Measurements from ENCODE around the gene METRN. TPM values are rescaled to one million over a fixed set of nuclear protein-coding genes. Genes with fewer than 3 reads are reported as not detected.

METRN gene
- polyA plus RNA-seq, 1 donor (not counting 4 experiments of a cell fraction or from before 2014, with no cell fraction given): 42.1 TPM

DNA sequence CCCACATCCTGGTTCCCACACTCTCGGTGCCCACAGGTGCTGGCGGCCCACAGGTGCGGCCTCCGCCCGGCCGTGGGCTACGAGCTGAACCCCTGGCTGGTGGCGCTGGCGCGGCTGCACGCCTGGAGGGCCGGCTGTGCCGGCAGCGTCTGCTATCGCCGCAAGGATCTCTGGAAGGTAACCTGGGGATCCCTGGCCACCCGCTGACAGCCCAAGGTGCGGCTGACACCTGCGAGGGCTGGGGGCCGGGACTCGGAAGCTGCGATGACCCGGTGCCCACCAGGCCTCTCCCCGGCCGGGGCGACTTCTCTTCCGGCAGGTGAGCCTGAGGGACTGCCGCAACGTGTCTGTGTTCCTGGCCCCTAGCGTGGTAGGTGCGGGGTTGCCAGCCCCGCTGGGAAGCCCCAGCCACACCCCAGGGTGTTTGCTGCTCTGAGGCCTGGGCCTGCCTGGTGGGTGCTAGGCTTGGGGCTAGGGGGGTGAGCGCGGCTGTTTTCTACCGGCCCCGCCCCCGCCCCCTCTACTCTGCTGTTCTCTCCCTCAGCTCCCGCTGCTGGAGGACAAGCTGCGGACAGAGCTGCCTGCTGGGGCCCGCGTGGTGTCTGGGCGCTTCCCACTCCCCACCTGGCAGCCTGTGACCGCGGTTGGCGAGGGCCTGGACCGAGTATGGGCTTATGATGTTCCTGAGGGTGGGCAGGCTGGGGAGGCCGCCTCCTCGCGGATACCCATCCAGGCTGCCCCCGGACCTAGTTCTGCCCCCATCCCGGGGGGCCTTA is 7.0 kb downstream of the METRN start:
- no peak for FAIRE-seq
- no peak overlapping the region for H3K9ac ChIP-seq (ENCODE audit: control insufficient read depth, extremely low read depth, insufficient read depth, low read length)

DNA sequence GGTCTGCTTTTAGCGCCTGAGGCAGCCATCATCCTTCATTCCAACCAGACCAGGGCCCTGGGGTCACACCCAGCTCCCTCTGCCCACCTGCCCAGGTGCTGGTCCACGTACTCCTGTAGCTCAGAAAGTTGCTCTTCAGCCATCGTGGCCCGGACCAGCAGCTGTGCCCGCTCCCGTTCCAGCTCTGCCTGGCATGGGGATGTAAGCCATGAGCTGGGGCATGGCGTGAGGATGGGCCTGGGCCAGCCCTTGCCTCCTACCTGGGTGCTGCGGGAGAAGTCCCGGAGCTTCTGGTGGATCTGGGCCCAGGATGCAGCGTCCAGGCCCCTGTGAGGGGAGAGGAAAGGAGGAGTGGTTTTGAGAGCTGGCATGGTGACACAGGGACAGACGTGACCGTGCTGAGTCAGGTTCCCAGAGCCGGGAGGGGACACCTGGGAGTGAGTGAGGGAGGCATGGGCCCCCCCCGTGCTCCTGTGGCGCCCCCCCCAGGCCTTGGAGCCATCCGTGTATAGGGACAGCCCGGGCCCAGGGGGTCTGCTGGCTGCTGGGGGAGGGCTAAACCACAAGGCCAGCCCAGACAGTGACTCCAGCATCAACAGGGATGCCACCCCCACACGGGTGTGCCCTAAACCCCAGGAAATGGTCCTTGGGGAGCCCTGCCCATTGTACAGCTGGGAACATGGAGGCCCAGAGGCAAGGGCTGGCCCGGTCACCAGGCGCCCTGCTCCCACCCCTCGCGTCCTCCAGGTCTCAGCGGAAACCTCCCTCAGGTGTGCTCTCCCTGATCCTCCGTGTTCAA is 8.1 kb downstream of the METRN start:
- peaks cover 15% of the 10 kb centered on the region for H3K4me1 ChIP-seq (ENCODE audit: control insufficient read depth, extremely low read depth, insufficient read depth, low read length)
- H2AFZ ChIP-seq (ENCODE audit: control insufficient read depth, low read length): no peak overlapping the region
- TF ChIP-seq, protein P1, sequence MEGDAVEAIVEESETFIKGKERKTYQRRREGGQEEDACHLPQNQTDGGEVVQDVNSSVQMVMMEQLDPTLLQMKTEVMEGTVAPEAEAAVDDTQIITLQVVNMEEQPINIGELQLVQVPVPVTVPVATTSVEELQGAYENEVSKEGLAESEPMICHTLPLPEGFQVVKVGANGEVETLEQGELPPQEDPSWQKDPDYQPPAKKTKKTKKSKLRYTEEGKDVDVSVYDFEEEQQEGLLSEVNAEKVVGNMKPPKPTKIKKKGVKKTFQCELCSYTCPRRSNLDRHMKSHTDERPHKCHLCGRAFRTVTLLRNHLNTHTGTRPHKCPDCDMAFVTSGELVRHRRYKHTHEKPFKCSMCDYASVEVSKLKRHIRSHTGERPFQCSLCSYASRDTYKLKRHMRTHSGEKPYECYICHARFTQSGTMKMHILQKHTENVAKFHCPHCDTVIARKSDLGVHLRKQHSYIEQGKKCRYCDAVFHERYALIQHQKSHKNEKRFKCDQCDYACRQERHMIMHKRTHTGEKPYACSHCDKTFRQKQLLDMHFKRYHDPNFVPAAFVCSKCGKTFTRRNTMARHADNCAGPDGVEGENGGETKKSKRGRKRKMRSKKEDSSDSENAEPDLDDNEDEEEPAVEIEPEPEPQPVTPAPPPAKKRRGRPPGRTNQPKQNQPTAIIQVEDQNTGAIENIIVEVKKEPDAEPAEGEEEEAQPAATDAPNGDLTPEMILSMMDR (optimal IDR thresholded peaks at IDR 0.05 in 1 of 3, IDR thresholded peaks at IDR 0.05 in 1 of 3, conservative IDR thresholded peaks at IDR 0.05 in 1 of 3; ENCODE audit: extremely low read depth in 1 of 3, insufficient read depth in 2 of 3, low read length in 3 of 3): no peak
- no peak for TF ChIP-seq EZH2 (IDR thresholded peaks at IDR 0.05; ENCODE audit: low read length)
- H3K27ac ChIP-seq (ENCODE audit: control insufficient read depth, insufficient read depth, low read length): no peak overlapping the region
- DNase-seq (ENCODE audit: low read depth, low spot score) (no peak), FAIRE-seq (no peak)
- no peak overlapping the region for H3K4me2 ChIP-seq (ENCODE audit: control insufficient read depth, extremely low read depth, insufficient read depth, low read depth, low read length)
- H3K9me1 ChIP-seq (ENCODE audit: control insufficient read depth, extremely low read depth, insufficient read depth, low read length): peaks cover 2% of the 10 kb centered on the region
- H3K36me3 ChIP-seq (ENCODE audit: control insufficient read depth in 2 of 2, extremely low read depth in 1 of 2, insufficient read depth in 2 of 2, low read length in 2 of 2): peaks cover 0 to 1% of the 10 kb centered on the region in 2 experiments
- dilution Hi-C loops (cut with MboI; ENCODE audit: extremely low pct_ligation_motif_present, low sequenced_read_pairs): no loop called here
- no peaks in the 10 kb centered on the region for H3K27me3 ChIP-seq (ENCODE audit: control insufficient read depth, extremely low read depth, insufficient read depth, low read length)
- no peak overlapping the region for H3K4me3 ChIP-seq (ENCODE audit: control insufficient read depth in 2 of 3, extremely low read depth in 1 of 3, insufficient read depth in 2 of 3, low read depth in 1 of 3, low read length in 3 of 3)
- H3K9ac ChIP-seq (ENCODE audit: control insufficient read depth, extremely low read depth, insufficient read depth, low read length): no peak overlapping the region
- no peaks in the 10 kb centered on the region for H3K79me2 ChIP-seq (ENCODE audit: control insufficient read depth, insufficient read depth, low read length)
- peaks cover 3% of the 10 kb centered on the region for H4K20me1 ChIP-seq (ENCODE audit: control insufficient read depth, extremely low read depth, insufficient read depth, low read length)
- H3K9me3 ChIP-seq (ENCODE audit: control insufficient read depth, low read depth, low read length): no peaks in the 10 kb centered on the region

More for the DNA sequence above, 7.0 kb downstream of the METRN start:
- Histone ChIP-seq H3K4me3 (ENCODE audit: control insufficient read depth in 2 of 3, extremely low read depth in 1 of 3, insufficient read depth in 2 of 3, low read depth in 1 of 3, low read length in 3 of 3) (peak overlapping the region; percentile 51 to 83 (median 81)), H4K20me1 (ENCODE audit: control insufficient read depth, extremely low read depth, insufficient read depth, low read length) (peaks cover 3% of the 10 kb centered on the region), H3K27ac (ENCODE audit: control insufficient read depth, insufficient read depth, low read length) (no peak overlapping the region), H3K4me2 (ENCODE audit: control insufficient read depth, extremely low read depth, insufficient read depth, low read depth, low read length) (peak overlapping the region; percentile 76), H3K27me3 (ENCODE audit: control insufficient read depth, extremely low read depth, insufficient read depth, low read length) (no peaks in the 10 kb centered on the region), H3K9me1 (ENCODE audit: control insufficient read depth, extremely low read depth, insufficient read depth, low read length) (peaks cover 2% of the 10 kb centered on the region), H3K79me2 (ENCODE audit: control insufficient read depth, insufficient read depth, low read length) (peaks cover under 1% of the 10 kb centered on the region), H3K9me3 (ENCODE audit: control insufficient read depth, low read depth, low read length) (no peaks in the 10 kb centered on the region), H3K4me1 (ENCODE audit: control insufficient read depth, extremely low read depth, insufficient read depth, low read length) (peaks cover 15% of the 10 kb centered on the region), H3K36me3 (ENCODE audit: control insufficient read depth in 2 of 2, extremely low read depth in 1 of 2, insufficient read depth in 2 of 2, low read length in 2 of 2) (peaks cover 0 to 1% of the 10 kb centered on the region in 2 experiments), H2AFZ (ENCODE audit: control insufficient read depth, low read length) (no peak overlapping the region)
- no peak for DNase-seq (ENCODE audit: low read depth, low spot score)
- dilution Hi-C loops (cut with MboI; ENCODE audit: extremely low pct_ligation_motif_present, low sequenced_read_pairs): no loop called here
- TF ChIP-seq, protein P1 (optimal IDR thresholded peaks at IDR 0.05 in 1 of 3, IDR thresholded peaks at IDR 0.05 in 1 of 3, conservative IDR thresholded peaks at IDR 0.05 in 1 of 3; ENCODE audit: extremely low read depth in 1 of 3, insufficient read depth in 2 of 3, low read length in 3 of 3): no peak
- TF ChIP-seq EZH2 (IDR thresholded peaks at IDR 0.05; ENCODE audit: low read length): no peak
